Measurements from ENCODE around the gene BICD2.

Gene BICD2

DNA sequence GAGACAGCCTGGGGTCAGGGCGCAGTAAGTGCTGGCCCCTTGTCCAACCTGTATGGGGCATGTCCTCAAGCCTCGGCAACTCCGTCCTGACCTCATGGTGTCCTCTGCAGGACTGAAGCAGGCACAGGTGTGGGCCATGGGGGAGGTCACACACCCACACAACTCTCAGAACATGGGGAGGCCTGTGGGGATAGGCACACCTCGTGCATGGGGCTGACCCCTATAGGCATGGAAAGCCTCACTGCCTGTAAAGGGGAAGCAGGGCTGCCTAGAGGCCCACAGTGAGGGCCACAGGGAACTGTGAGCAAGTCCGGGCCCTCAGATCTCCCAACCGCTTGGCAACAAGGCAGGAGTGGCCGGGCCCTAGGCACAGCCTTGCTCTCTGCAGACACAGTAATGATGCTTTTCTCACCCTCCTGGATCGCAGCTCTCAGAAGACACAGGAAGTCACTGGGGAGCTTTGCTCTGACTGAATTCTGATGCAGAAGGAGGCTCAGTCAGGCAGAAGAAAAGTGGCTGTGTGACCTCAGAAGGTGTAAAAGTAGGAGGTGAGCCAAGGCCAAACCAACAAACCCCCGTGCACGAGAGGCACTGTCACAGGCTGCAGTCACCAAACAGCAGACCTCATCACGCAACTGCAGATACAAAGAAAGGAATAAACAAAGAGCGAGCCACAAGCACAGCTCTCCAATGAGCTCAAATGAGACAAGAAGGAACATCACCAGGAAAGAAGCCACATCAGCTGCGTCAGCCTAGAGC is 100.1 kb downstream of the BICD2 start:
- DNase-seq, result no peak

- no peak for DNase-seq
Observed at GRCh38 chr9:92663951-92664350, 100.7 kb downstream of the BICD2 start.

DNA sequence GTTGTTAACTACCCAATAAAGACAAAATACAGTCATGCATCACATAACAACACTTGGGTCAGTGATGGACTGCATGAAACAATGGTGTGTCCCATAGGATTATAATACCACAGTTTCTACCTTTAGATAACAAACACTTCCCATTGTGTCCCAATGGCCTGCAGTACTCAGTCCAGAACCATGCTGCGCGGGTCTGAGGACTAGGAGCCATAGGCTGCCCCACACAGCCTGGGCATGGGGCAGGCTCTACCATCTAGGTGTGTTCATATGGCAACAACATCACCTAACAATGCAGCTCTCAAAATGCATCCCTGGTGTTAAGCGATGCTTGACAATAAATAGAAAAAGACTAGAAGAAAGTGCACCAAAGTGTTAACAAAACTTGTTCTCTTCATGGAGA is 101.5 kb downstream of the BICD2 start:
- no peak for DNase-seq

GRCh38 chr9:92661743-92662142 is 102.9 kb downstream of the BICD2 start:
- DNase-seq, result no peak

Measured in NCI-H446 treated with DMSO at 0.1 percent for 48 hours (cell line).